ENCODE data around the gene LIPI. TPM values are rescaled to one million over a fixed set of nuclear protein-coding genes. Genes with fewer than 3 reads are reported as not detected.
"Not testable (repeated sequence)": the region's sequence is repeated elsewhere in the genome, so short reads cannot be mapped to it uniquely, and the experiment has no call there.

The LIPI gene
- total RNA-seq, 2 experiments from 2014 or later, result not detected

DNA sequence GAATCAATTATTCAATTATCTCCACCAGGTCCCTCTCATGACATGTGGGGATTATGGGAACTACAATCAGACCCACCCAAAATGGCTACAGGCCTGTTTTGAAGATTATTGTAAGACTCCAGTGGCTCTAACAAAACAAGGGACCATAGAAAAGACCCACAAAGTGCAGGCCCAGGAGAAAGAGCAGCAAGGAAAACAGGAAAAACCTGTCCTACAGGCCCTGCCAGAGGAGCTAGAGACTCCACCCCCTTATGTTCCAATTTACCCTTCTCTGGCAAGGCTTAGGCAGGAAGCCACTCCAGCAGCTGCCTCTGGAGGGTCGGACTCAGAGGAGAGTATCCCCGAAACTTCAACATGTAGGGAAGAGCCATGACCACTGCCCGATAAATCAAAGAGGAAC is 96.5 kb downstream of the LIPI start:
- DNase-seq, result no peak
- H3K27ac Mint-ChIP-seq, result no peak overlapping the region
- H3K27me3 Mint-ChIP-seq (ENCODE audit: low read depth), result no peaks in the 10 kb centered on the region
- H3K36me3 Mint-ChIP-seq (ENCODE audit: low read depth), result peaks cover 2% of the 10 kb centered on the region
- CTCF ChIA-PET, result no interaction called here
- no peaks in the 10 kb centered on the region for H3K4me1 Mint-ChIP-seq (ENCODE audit: low read depth)
- H3K4me3 Mint-ChIP-seq, result no peak overlapping the region
- intact Hi-C loops (cut with micrococcal nuclease), result no loop called here
- no peaks in the 10 kb centered on the region for H3K9me3 Mint-ChIP-seq

GRCh38 chr21:14104564-14104963 is 106.2 kb downstream of the LIPI start:
- CTCF ChIA-PET; H3K27ac Mint-ChIP-seq; H3K36me3 Mint-ChIP-seq (ENCODE audit: low read depth); intact Hi-C loops (cut with micrococcal nuclease); H3K27me3 Mint-ChIP-seq (ENCODE audit: low read depth); H3K4me1 Mint-ChIP-seq (ENCODE audit: low read depth); H3K9me3 Mint-ChIP-seq; DNase-seq; H3K4me3 Mint-ChIP-seq: not testable (repeated sequence)

- Mint-ChIP-seq H3K27me3 (ENCODE audit: low read depth) (no peaks in the 10 kb centered on the region), H3K36me3 (ENCODE audit: low read depth) (peaks cover 6% of the 10 kb centered on the region), H3K4me1 (ENCODE audit: low read depth) (no peaks in the 10 kb centered on the region), H3K9me3 (peaks cover 3% of the 10 kb centered on the region), H3K4me3 (no peak overlapping the region), H3K27ac (no peak overlapping the region)
- CTCF ChIA-PET, result no interaction called here
- intact Hi-C loops (cut with micrococcal nuclease), result loop anchor here (10.0 kb wide), 1 partner anchor 45 kb away; no protein-coding TSS in a partner anchor
- DNase-seq, result no peak
Observed at GRCh38 chr21:14099570-14099969, 111.2 kb downstream of the LIPI start.

- CTCF ChIA-PET, result no interaction called here
- Mint-ChIP-seq H3K4me3 (no peak overlapping the region), H3K9me3 (peaks cover 3% of the 10 kb centered on the region), H3K4me1 (ENCODE audit: low read depth) (no peaks in the 10 kb centered on the region), H3K27ac (no peak overlapping the region), H3K36me3 (ENCODE audit: low read depth) (peaks cover 7% of the 10 kb centered on the region), H3K27me3 (ENCODE audit: low read depth) (no peaks in the 10 kb centered on the region)
- intact Hi-C loops (cut with micrococcal nuclease), result loop anchor here (10.0 kb wide), 1 partner anchor 47 kb away; no protein-coding TSS in a partner anchor
- no peak for DNase-seq
Observed at GRCh38 chr21:14097881-14098499, 112.8 kb downstream of the LIPI start.

- intact Hi-C loops (cut with micrococcal nuclease), result loop anchor here (10.0 kb wide), 1 partner anchor 48 kb away; no protein-coding TSS in a partner anchor
- no peak overlapping the region for H3K27ac Mint-ChIP-seq
- no peaks in the 10 kb centered on the region for H3K27me3 Mint-ChIP-seq (ENCODE audit: low read depth)
- H3K36me3 Mint-ChIP-seq (ENCODE audit: low read depth), result peaks cover 7% of the 10 kb centered on the region
- peaks cover 3% of the 10 kb centered on the region for H3K9me3 Mint-ChIP-seq
- no peak for DNase-seq
- CTCF ChIA-PET, result no interaction called here
- H3K4me3 Mint-ChIP-seq, result no peak overlapping the region
- peaks cover under 1% of the 10 kb centered on the region for H3K4me1 Mint-ChIP-seq (ENCODE audit: low read depth)
Observed at GRCh38 chr21:14096577-14096976, 114.2 kb downstream of the LIPI start.

DNA sequence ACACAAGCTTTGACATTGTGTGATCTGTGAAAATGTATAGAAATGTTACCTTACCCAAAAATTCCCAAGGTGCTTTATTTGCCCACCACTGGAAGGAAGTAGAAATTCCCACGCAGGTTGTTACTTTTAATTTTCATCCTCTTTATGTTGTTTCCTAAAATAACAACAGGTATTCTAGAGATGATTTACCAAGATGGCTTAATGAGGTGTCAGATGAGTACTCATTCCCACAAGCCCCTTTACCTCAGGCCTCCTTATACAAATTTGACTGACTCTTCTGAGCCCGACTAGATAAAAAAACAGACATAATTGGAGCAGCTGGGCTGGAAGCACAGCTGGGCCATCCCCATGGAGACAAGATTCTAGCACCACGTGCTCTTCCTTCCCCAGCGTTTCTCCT is 114.6 kb downstream of the LIPI start:
- Mint-ChIP-seq H3K4me3 (no peak overlapping the region), H3K27ac (no peak overlapping the region), H3K9me3 (peaks cover 3% of the 10 kb centered on the region), H3K4me1 (ENCODE audit: low read depth) (peaks cover 2% of the 10 kb centered on the region), H3K27me3 (ENCODE audit: low read depth) (no peaks in the 10 kb centered on the region), H3K36me3 (ENCODE audit: low read depth) (peaks cover 9% of the 10 kb centered on the region)
- DNase-seq, result no peak
- CTCF ChIA-PET, result no interaction called here
- intact Hi-C loops (cut with micrococcal nuclease), result loop anchor here (10.0 kb wide), 1 partner anchor 49 kb away; no protein-coding TSS in a partner anchor

DNA sequence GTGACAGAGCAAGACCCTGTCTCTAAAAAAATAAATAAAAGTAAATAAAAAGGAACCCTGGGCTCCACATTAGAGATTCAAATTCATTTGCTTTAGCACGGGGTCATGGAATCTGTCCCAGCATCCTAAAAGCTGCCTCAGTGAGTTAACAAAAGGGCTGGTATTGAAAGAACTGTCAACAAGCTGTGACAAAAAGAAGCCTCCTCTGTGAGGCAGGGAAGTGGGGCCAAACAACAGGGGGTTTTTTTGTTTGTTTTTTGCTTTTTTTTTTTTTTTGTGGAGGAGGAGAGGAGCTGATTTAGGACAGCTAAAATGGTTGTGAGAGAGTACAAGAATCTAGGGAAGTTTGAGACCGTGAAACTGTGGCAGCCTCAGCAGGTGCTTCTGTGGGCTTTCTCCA is 115.7 kb downstream of the LIPI start:
- Mint-ChIP-seq H3K9me3 (peaks cover 3% of the 10 kb centered on the region), H3K27ac (no peak overlapping the region), H3K4me3 (no peak overlapping the region), H3K27me3 (ENCODE audit: low read depth) (no peaks in the 10 kb centered on the region), H3K4me1 (ENCODE audit: low read depth) (peaks cover 5% of the 10 kb centered on the region), H3K36me3 (ENCODE audit: low read depth) (peaks cover 9% of the 10 kb centered on the region)
- DNase-seq, result no peak
- CTCF ChIA-PET, result no interaction called here
- intact Hi-C loops (cut with micrococcal nuclease), result loop anchor here (10.0 kb wide), 1 partner anchor 50 kb away; no protein-coding TSS in a partner anchor

DNA sequence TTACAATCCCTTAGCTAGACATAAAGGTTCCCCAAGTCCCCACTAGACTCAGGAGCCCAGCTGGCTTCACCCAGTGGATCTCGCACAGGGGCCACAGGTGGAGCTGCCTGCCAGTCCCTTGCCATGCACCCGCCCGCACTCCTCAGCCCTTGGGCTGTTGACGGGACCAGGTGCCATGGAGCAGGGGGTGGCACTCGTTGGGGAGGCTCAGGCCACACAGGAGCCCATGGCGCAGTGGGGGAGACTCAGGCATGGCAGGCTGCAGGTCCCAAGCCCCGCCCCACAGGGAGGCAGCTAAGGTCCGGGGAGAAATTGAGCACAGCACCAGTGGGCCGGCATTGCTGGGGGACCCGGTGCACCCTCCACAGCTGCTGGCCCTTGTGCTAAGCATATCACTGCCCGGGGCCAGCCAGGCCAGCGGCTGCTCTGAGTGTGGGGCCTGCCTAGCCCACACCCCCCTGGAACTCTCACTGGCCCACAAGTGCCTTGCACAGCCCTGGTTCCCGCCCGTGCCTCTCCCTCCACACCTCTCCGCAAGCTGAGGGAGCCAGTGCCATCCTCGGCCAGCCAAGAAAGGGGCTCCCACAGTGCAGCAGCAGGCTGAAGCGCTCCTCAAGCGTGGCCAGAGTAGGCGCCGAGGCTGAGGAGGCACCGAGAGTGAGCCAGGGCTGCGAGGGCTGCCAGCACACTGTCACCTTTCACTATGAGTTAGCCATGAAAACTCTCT is 117.8 kb downstream of the LIPI start:
- DNase-seq, result no peak
- intact Hi-C loops (cut with micrococcal nuclease), result loop anchor here (10.0 kb wide), 1 partner anchor 52 kb away; no protein-coding TSS in a partner anchor

GRCh38 chr21:14090184-14090583 is 120.6 kb downstream of the LIPI start:
- H3K27ac Mint-ChIP-seq; H3K36me3 Mint-ChIP-seq (ENCODE audit: low read depth); CTCF ChIA-PET; H3K27me3 Mint-ChIP-seq (ENCODE audit: low read depth); DNase-seq; H3K9me3 Mint-ChIP-seq; H3K4me3 Mint-ChIP-seq: not testable (repeated sequence)
- intact Hi-C loops (cut with micrococcal nuclease), result loop anchor here (10.0 kb wide), 1 partner anchor 55 kb away; no protein-coding TSS in a partner anchor
- peaks cover 29% of the 10 kb centered on the region for H3K4me1 Mint-ChIP-seq (ENCODE audit: low read depth)

More for the DNA sequence above, 117.8 kb downstream of the LIPI start:
- H3K9me3 Mint-ChIP-seq, result peaks cover 5% of the 10 kb centered on the region
- no peak overlapping the region for H3K4me3 Mint-ChIP-seq
- H3K36me3 Mint-ChIP-seq (ENCODE audit: low read depth), result peaks cover 11% of the 10 kb centered on the region
- CTCF ChIA-PET, result no interaction called here
- H3K27me3 Mint-ChIP-seq (ENCODE audit: low read depth), result no peaks in the 10 kb centered on the region
- peaks cover 12% of the 10 kb centered on the region for H3K4me1 Mint-ChIP-seq (ENCODE audit: low read depth)
- H3K27ac Mint-ChIP-seq, result no peak overlapping the region

- intact Hi-C loops (cut with micrococcal nuclease), result loop anchor here (5.0 to 10.0 kb wide), 2 partner anchors 129 to 446 kb away; partner anchors contain the start of gene RBM11
- CTCF ChIA-PET, result no interaction called here
- Mint-ChIP-seq H3K4me1 (ENCODE audit: low read depth) (peaks cover 29% of the 10 kb centered on the region), H3K27me3 (ENCODE audit: low read depth) (no peaks in the 10 kb centered on the region), H3K4me3 (no peak overlapping the region), H3K36me3 (ENCODE audit: low read depth) (peaks cover 11% of the 10 kb centered on the region), H3K9me3 (peaks cover 9% of the 10 kb centered on the region), H3K27ac (no peak overlapping the region)
- no peak for DNase-seq
Observed at GRCh38 chr21:14088391-14088790, 122.4 kb downstream of the LIPI start.

- intact Hi-C loops (cut with micrococcal nuclease), result loop anchor here (1.0 to 10.0 kb wide), 6 partner anchors 21 to 448 kb away; partner anchors contain the start of genes HSPA13 and RBM11
Observed at GRCh38 chr21:14086553-14086952, 124.2 kb downstream of the LIPI start.

GRCh38 chr21:14084701-14085100 is 126.1 kb downstream of the LIPI start:
- H3K4me1 Mint-ChIP-seq (ENCODE audit: low read depth), result peaks cover 20% of the 10 kb centered on the region
- no peak for DNase-seq
- peaks cover 8% of the 10 kb centered on the region for H3K36me3 Mint-ChIP-seq (ENCODE audit: low read depth)
- CTCF ChIA-PET, result no interaction called here
- no peak overlapping the region for H3K27ac Mint-ChIP-seq
- intact Hi-C loops (cut with micrococcal nuclease), result loop anchor here (5.0 to 10.0 kb wide), 2 partner anchors 133 to 450 kb away; partner anchors contain the start of gene RBM11
- H3K27me3 Mint-ChIP-seq (ENCODE audit: low read depth), result no peaks in the 10 kb centered on the region
- H3K9me3 Mint-ChIP-seq, result peaks cover 18% of the 10 kb centered on the region
- no peak overlapping the region for H3K4me3 Mint-ChIP-seq

More at GRCh38 chr21:14086553-14086952, 124.2 kb downstream of the LIPI start:
- Mint-ChIP-seq H3K36me3 (ENCODE audit: low read depth) (peaks cover 13% of the 10 kb centered on the region), H3K4me1 (ENCODE audit: low read depth) (peaks cover 29% of the 10 kb centered on the region), H3K4me3 (no peak overlapping the region), H3K27me3 (ENCODE audit: low read depth) (no peaks in the 10 kb centered on the region), H3K27ac (peak overlapping the region; percentile 70), H3K9me3 (peaks cover 14% of the 10 kb centered on the region)
- peak; percentile 49 for DNase-seq
- CTCF ChIA-PET, result no interaction called here
